Osteoblast (primary cell): Measurements from ENCODE around the gene SPOCD1. TPM values are rescaled to one million over a fixed set of nuclear protein-coding genes. Genes with fewer than 3 reads are reported as not detected.
A peak's percentile ranks its signal among the peaks of the same experiment; 100 is the strongest.

Experiments used
- DNase-seq: peaks from one replicate; pipeline ENCODE4 v3.0.0; 2011; ENCODE audit warnings: low spot score, mixed read lengths; ENCODE audit not compliant: insufficient read length; ENCODE audit errors: missing footprints
- H2AFZ ChIP-seq: 2 replicates; pipeline ENCODE4 v1.6.0; 2011; ENCODE audit warnings: mild to moderate bottlenecking, low read length
- H3K27ac ChIP-seq: 2 replicates; pipeline ENCODE4 v1.5.1; 2011; ENCODE audit warnings: mild to moderate bottlenecking, low read depth, low read length, moderate library complexity
- H3K27me3 ChIP-seq: 2 replicates; pipeline ENCODE4 v1.6.0; 2012; ENCODE audit warnings: mild to moderate bottlenecking, control low read depth, inconsistent platforms, low read length, moderate library complexity; ENCODE audit not compliant: insufficient read depth
- H3K36me3 ChIP-seq: 2 replicates; pipeline ENCODE4 v1.5.1; 2011; ENCODE audit warnings: mild to moderate bottlenecking, low read length, control low read depth, moderate library complexity; ENCODE audit not compliant: insufficient read depth
- H3K4me1 ChIP-seq: 2 replicates; pipeline ENCODE4 v1.5.1; 2011; ENCODE audit warnings: mild to moderate bottlenecking, low read length, control low read depth, moderate library complexity; ENCODE audit not compliant: insufficient read depth
- H3K4me2 ChIP-seq: 2 replicates; pipeline ENCODE4 v1.6.0; 2011; ENCODE audit warnings: mild to moderate bottlenecking, low read length; ENCODE audit not compliant: insufficient read depth
- H3K4me3 ChIP-seq: fragments of 200-600 bp; sonication (generic); 3 replicates; pipeline ENCODE4 v1.5.1; 2012; ENCODE audit warnings: mild to moderate bottlenecking, low read length, inconsistent platforms; ENCODE audit not compliant: insufficient read depth
- H3K79me2 ChIP-seq: 2 replicates; pipeline ENCODE4 v1.6.0; 2012; ENCODE audit warnings: mild to moderate bottlenecking, low read length, control low read depth, inconsistent platforms; ENCODE audit not compliant: insufficient read depth
- H3K9me3 ChIP-seq: 2 replicates; pipeline ENCODE4 v1.5.1; 2011; ENCODE audit warnings: low read depth, low read length, control low read depth
- H4K20me1 ChIP-seq: 2 replicates; pipeline ENCODE4 v1.6.0; 2012; ENCODE audit warnings: mild to moderate bottlenecking, low read length, control low read depth; ENCODE audit not compliant: insufficient read depth
- total RNA-seq: library from RNA; depleted of rRNA; stranded (reverse); fragments of >200 nt; gene quantifications from 2 replicates; pipeline ENCODE4 v1.2.3, GENCODE V29; 2012
- TF ChIP-seq, protein P1 (sequence below): IDR thresholded peaks from 2 replicates; pipeline ENCODE4 v1.5.1; 2011; ENCODE audit warnings: mild to moderate bottlenecking, low read depth, low read length, moderate library complexity; ENCODE audit errors: extremely low read depth

Gene SPOCD1
- total RNA-seq, 1 donor: 58.6 TPM

DNA sequence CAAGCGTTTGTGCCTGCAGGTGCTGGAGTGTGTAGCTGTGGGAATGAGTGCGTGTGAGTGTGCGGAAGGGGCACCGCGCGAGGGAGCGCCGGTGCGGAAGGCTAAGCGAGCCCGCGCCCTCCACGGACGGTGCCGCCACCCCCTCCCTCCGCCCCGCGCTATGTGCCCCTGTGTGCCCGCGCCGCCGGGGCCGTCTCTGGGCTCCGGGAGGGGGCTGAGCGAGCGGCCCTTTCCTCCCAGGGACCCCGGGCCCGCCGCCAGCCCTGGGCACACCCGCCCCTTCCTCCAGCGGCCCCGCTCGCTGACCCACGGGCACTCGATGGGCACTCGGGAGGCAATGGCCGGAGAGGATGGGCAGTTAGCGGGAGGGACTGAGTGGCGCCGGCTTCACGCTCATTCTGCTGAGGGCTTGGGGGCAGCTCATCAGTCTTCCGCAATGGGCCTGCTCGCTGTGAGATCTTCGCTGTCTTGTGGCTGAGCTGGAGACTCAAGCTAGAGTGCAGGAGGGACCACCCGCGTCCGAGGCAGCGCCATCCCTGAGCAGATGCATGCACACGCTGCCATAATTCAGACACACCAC lies 43.1 kb downstream of the SPOCD1 start:
- H3K4me2 ChIP-seq: peak overlapping the region; percentile 75
- DNase-seq: no peak
- no peaks in the 10 kb centered on the region for H3K9me3 ChIP-seq
- H3K36me3 ChIP-seq: no peaks in the 10 kb centered on the region
- peaks cover 5% of the 10 kb centered on the region for H3K4me1 ChIP-seq
- H3K27ac ChIP-seq: no peak overlapping the region
- H4K20me1 ChIP-seq: no peaks in the 10 kb centered on the region
- no peaks in the 10 kb centered on the region for H3K79me2 ChIP-seq
- H3K4me3 ChIP-seq: peak overlapping the region; percentile 56
- TF ChIP-seq, protein P1, sequence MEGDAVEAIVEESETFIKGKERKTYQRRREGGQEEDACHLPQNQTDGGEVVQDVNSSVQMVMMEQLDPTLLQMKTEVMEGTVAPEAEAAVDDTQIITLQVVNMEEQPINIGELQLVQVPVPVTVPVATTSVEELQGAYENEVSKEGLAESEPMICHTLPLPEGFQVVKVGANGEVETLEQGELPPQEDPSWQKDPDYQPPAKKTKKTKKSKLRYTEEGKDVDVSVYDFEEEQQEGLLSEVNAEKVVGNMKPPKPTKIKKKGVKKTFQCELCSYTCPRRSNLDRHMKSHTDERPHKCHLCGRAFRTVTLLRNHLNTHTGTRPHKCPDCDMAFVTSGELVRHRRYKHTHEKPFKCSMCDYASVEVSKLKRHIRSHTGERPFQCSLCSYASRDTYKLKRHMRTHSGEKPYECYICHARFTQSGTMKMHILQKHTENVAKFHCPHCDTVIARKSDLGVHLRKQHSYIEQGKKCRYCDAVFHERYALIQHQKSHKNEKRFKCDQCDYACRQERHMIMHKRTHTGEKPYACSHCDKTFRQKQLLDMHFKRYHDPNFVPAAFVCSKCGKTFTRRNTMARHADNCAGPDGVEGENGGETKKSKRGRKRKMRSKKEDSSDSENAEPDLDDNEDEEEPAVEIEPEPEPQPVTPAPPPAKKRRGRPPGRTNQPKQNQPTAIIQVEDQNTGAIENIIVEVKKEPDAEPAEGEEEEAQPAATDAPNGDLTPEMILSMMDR: no peak
- H3K27me3 ChIP-seq: peaks cover 59% of the 10 kb centered on the region
- H2AFZ ChIP-seq: no peak overlapping the region

DNA sequence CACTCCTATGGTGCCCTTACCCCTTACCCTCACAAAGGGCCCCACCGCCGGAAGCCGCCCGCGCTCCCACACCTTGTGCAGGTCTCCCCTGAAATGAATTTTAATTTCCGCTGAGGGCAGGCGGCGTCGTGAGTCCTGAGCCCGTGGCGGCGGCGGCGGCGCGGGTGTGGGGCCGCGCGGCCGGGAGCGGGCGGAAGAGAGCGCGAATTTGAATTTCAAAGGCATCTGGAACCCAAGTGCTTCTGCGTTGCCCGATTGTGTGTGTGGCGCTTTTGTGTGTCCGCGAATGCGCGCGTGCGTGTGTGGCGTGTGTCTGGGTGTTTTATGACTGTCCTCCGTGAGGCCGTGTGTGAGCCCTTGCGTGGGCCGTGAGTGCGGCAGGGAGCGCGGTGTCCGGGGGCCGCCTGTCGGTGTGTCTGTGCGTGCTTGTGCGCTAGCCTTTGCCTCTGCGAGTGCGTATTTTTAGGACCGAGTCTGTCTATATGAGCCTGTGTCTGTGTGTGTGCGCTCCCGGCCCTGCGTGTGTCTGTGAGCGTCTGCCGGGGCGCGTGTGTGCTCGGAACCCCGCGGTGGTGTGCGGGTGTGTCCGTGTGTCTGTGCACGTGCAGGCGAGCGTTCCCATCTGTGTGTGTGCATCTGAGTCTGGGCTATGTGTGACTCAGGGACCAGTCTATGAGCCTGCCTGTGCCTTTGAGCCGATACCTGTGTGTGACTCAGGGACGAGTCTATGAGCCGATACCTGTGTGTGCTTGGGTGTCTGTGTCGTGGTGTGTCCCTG lies 43.7 kb downstream of the SPOCD1 start:
- Histone ChIP-seq H3K4me2 (peak overlapping the region; percentile 75), H3K4me1 (peaks cover 5% of the 10 kb centered on the region), H3K36me3 (no peaks in the 10 kb centered on the region), H4K20me1 (no peaks in the 10 kb centered on the region), H3K27ac (no peak overlapping the region), H3K79me2 (no peaks in the 10 kb centered on the region), H3K9me3 (no peaks in the 10 kb centered on the region), H2AFZ (peak overlapping the region; percentile 25), H3K27me3 (peaks cover 61% of the 10 kb centered on the region), H3K4me3 (peak overlapping the region; percentile 56)
- no peak for DNase-seq
- TF ChIP-seq, protein P1: no peak

DNA sequence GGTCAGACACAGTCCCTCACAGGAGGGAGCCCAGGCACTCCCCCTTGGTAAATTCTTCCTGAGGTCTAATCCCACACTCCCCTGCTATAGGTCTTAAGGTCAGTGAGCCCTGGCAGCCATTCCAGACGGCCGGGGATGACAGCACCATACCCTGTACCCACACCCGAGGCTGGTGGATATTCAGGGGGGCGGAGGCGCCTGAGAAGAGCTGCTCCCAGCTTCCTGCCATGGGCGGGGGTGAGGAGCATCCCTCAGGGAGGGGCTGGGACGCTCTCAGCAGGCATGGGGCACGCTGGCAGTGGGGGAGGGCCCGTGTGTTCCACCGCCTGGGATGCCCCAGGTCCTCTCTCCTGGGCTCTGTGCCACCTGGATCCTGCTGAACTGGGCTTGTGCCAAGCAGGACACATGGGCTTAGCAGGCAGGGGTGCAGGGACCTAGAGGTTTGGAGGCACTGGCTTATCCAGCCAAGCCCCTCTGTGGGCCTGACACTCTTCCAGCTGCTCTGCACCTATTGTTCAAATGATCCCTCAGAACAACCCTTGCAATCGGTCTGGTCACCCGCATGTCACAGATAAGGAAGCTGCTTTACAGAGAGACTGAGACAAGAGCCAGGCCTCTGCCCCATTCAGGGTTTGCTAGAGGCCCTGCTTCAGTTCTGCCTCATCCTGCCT lies 46.0 kb downstream of the SPOCD1 start:
- H3K27me3 ChIP-seq: peaks cover 55% of the 10 kb centered on the region
- H3K79me2 ChIP-seq: no peaks in the 10 kb centered on the region
- no peak overlapping the region for H3K4me2 ChIP-seq
- H3K4me1 ChIP-seq: peaks cover 5% of the 10 kb centered on the region
- no peak overlapping the region for H3K27ac ChIP-seq
- no peak overlapping the region for H2AFZ ChIP-seq
- H4K20me1 ChIP-seq: no peaks in the 10 kb centered on the region
- TF ChIP-seq, protein P1: no peak
- H3K9me3 ChIP-seq: no peaks in the 10 kb centered on the region
- H3K36me3 ChIP-seq: no peaks in the 10 kb centered on the region
- no peak for DNase-seq
- H3K4me3 ChIP-seq: no peak overlapping the region
